Stimulated activated CD4-positive, alpha-beta T cell treated with anti-CD3 and anti-CD28 coated beads, Interleukin-15, amount 100 ng/mL, for 24 hours (primary cell): ENCODE data around the gene VPS41.

Experiments used
- DNase-seq: peaks from one replicate; pipeline ENCODE4 v3.0.0-alpha.2; 2020

Gene VPS41

GRCh38 chr7:38716397-38716796 is 192.6 kb downstream of the VPS41 start:
- DNase-seq, result no peak

- no peak for DNase-seq
Observed at GRCh38 chr7:38709123-38709522, 199.9 kb downstream of the VPS41 start.

GRCh38 chr7:38704751-38705150 is 204.2 kb downstream of the VPS41 start:
- no peak for DNase-seq

- no peak for DNase-seq
Observed at GRCh38 chr7:38704041-38704547, 204.9 kb downstream of the VPS41 start.

GRCh38 chr7:38703093-38703492 is 205.9 kb downstream of the VPS41 start:
- no peak for DNase-seq

GRCh38 chr7:38702002-38702535 is 206.9 kb downstream of the VPS41 start:
- no peak for DNase-seq

GRCh38 chr7:38700116-38700515 is 208.9 kb downstream of the VPS41 start:
- DNase-seq, result no peak

GRCh38 chr7:38699471-38699870 is 209.5 kb downstream of the VPS41 start:
- DNase-seq, result no peak

- DNase-seq, result no peak
Observed at GRCh38 chr7:38694326-38694725, 214.7 kb downstream of the VPS41 start.

- no peak for DNase-seq
Observed at GRCh38 chr7:38686888-38687287, 222.1 kb downstream of the VPS41 start.

- no peak for DNase-seq
Observed at GRCh38 chr7:38685851-38686250, 223.1 kb downstream of the VPS41 start.

GRCh38 chr7:38682606-38683005 is 226.4 kb downstream of the VPS41 start:
- DNase-seq, result no peak

- no peak for DNase-seq
Observed at GRCh38 chr7:38681882-38682281, 227.1 kb downstream of the VPS41 start.

- no peak for DNase-seq
Observed at GRCh38 chr7:38679419-38679818, 229.6 kb downstream of the VPS41 start.

- no peak for DNase-seq
Observed at GRCh38 chr7:38678698-38679054, 230.3 kb downstream of the VPS41 start.

- DNase-seq, result no peak
Observed at GRCh38 chr7:38677981-38678697, 230.9 kb downstream of the VPS41 start.

- no peak for DNase-seq
Observed at GRCh38 chr7:38675494-38676106, 233.4 kb downstream of the VPS41 start.

GRCh38 chr7:38674513-38674912 is 234.5 kb downstream of the VPS41 start:
- no peak for DNase-seq

- no peak for DNase-seq
Observed at GRCh38 chr7:38673795-38674194, 235.2 kb downstream of the VPS41 start.
